CD4-positive, alpha-beta T cell treated with Interleukin-6 for 4 hours (primary cell): Measurements from ENCODE around the gene IRF2BP2.

Experiments
- DNase-seq: peaks from one replicate; pipeline ENCODE4 v3.0.0-alpha.2; 2020; ENCODE audit warnings: mixed read lengths

IRF2BP2 gene

GRCh38 chr1:234612352-234613127 lies 2.6 kb upstream of the IRF2BP2 start:
- peak; percentile 86 for DNase-seq

- no peak for DNase-seq
Observed at GRCh38 chr1:234611847-234612351, 1.9 kb upstream of the IRF2BP2 start.

- peak; percentile 72 for DNase-seq
Observed at GRCh38 chr1:234611225-234611846, 1.4 kb upstream of the IRF2BP2 start.

- peak; percentile 91 for DNase-seq
Observed at GRCh38 chr1:234610666-234611224, 767 bp upstream of the IRF2BP2 start.

- no peak for DNase-seq
Observed at GRCh38 chr1:234609691-234610042, 311 bp downstream of the IRF2BP2 start.

- peak; percentile 71 for DNase-seq
Observed at GRCh38 chr1:234608911-234609690, 877 bp downstream of the IRF2BP2 start.

GRCh38 chr1:234608025-234608910 lies 1.7 kb downstream of the IRF2BP2 start:
- peak; percentile 82 for DNase-seq

GRCh38 chr1:234607109-234608024 lies 2.6 kb downstream of the IRF2BP2 start:
- peak; percentile 26 for DNase-seq

- no peak for DNase-seq
Observed at GRCh38 chr1:234606784-234607108, 3.2 kb downstream of the IRF2BP2 start.

- peak; percentile 55 for DNase-seq
Observed at GRCh38 chr1:234605983-234606783, 3.8 kb downstream of the IRF2BP2 start.

GRCh38 chr1:234605399-234605982 lies 4.5 kb downstream of the IRF2BP2 start:
- no peak for DNase-seq

GRCh38 chr1:234604495-234605398 lies 5.2 kb downstream of the IRF2BP2 start:
- DNase-seq = no peak

- no peak for DNase-seq
Observed at GRCh38 chr1:234603221-234604204, 6.5 kb downstream of the IRF2BP2 start.

GRCh38 chr1:234602334-234603220 lies 7.4 kb downstream of the IRF2BP2 start:
- peak; percentile 27 for DNase-seq

- DNase-seq = peak; percentile 46
Observed at GRCh38 chr1:234601301-234602017, 8.5 kb downstream of the IRF2BP2 start.
